HG03139 (cell line): ENCODE data around the gene C5orf63.
"Not testable (repeated sequence)": the region's sequence is repeated elsewhere in the genome, so short reads cannot be mapped to it uniquely, and the experiment has no call there.

Source experiments
- ATAC-seq: cut with Tn5 transposase; IDR thresholded peaks from one replicate; pipeline ENCODE4 v1.9.1; 2021; ENCODE audit not compliant: unreplicated experiment

The C5orf63 gene

DNA sequence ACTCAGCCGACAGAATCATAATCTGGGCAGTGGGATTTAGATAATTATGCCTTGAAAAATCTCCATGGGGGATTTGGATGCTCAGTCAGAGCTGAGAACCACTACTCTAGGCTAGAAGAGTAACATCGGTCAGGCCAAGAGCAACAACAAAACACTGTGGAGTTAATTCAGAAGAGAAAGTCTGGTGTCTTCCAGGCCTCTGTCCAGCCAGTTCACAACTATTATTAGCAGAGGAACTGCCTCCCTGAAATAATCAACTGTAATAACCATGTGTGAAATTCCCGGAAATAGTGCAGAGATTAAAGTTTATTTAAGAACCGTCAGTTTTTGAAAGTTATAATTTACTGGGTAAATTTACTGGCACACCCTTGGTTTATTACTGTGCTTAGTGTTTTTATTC lies 34.8 kb downstream of the C5orf63 start:
- ATAC-seq = no peak

DNA sequence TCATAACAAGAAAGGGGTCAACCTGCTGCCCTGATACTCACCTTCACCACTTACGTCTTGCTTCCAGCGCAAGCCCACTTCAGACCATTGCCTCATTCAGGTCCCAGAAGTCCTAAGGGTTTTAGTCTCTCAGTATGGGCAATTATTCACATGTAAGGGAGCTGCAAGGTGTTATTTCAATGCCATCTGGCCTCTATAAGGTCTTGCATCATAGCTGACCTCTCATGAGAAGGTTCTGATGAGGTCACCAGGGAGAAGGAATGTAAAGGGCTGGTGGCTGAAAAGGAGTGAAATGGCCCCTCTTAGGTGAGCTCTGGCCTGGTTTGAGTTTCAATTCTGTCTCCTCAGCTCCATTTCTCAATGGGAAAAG lies 41.5 kb downstream of the C5orf63 start:
- no peak for ATAC-seq

DNA sequence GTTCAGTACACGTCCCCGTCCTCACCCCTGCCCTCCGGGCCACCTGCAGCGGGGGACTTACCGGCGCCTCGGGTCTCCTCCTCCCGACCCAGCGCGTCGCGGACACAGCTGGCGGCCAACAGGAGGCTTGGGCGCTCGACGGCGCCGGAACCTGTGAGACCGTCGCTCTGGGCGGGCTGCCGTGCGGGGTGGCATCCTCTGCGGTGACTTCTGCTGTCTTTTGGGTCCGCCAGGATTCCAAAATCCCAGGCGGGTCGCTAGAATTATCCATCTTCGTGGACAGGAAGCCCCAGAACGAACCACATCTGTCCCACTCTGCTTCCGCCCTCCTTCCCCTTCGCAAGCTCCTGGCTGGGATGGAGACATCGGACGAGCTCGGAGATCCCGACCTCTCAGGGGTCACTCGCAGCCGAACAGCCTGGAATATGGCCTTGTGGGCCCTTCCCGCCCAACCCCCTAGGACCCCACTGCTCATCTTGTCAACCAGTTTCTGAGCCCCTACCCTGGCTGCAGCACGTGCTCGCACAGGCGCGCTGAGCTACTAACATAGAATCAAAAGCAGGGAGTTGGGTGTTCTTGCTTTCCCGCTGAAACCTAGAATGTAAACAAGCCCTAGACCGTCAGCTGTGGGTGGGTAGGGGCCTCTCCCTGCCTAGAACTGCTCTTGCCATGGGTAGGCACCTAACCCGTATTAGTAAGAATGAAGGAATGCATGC lies 42.0 kb downstream of the C5orf63 start:
- peak; percentile 20 for ATAC-seq

DNA sequence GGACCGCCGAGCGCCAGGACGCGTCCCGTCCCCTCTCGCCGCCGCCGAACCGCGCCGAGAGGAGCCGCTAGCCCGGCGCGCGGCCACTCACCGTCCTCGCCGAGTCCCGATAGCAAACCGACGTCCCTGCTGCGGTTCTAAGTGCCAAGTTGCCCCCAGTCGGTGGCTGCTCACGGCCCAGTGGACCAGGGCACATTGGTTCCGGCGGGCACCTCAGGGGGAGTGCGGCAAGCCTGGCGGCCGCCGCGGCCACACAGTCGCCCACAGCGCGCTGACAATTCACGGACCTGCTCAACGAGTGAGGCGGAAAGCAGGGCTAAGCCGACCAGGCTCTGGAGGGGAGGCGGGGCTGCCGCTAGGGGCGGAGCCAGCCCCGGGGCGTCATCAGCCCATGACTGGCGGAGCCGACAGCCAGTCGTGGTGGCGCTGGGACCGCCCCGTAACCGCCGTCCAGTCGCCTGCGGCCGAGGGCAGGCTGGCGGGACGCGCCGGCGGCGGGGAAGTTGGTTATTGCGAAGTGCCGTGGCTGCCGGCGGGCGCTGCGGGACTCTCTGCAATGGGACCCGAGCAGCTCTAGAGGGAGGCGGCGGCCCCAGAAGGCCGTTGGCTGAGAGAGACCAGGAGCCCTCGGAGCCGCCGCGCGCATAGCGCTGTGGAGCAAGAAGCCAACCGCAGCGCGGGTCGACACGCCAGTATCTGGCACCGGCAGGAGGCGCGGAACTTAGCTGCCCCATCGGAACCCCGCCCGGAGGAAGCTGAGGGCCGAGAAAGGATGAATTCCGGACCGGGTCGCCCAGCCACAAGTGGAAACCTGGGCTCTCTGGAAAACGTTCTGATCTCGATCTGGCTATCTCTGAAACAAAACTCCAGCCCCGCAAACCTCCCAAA lies 42.8 kb downstream of the C5orf63 start, which contains the start of gene MARCHF3:
MARCHF3 (minus strand) TSS at position 300 of the 888 bp plus-strand sequence. CDS start 112,387 bp downstream, outside the sequence.
- peak; percentile 93 for ATAC-seq

DNA sequence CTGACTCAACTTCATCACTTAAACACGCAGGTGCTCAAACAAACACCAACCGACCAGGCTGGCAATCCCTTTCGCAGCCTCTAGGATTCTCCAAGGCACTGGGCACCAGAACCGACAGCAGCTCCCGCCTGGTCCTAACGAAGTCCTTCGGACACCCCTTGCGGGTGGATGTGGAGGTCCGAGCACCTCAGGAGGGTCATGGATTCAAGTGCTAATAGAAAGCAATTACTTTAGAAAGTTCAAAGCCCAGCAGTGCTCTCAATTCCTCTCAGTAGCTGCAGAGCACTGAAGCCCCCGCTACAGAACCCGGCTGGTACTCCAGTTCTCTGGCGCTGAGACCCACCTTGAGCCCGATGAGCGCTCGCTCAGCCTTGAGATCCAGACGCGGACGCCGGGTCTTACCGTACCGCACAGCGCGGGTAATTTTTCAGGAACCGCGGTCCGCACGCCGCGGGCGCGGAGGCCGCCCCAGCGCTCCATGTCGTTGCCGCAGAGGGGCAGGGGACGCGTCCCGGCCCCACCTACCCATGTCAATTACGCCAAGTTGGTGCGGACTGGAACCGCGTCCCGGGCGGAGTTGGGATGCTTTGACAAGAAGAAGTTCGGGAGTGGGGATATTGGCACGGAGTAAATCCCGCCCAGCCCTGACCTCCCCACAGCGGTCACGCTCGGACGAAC lies 43.6 kb downstream of the C5orf63 start:
- ATAC-seq = no peak

DNA sequence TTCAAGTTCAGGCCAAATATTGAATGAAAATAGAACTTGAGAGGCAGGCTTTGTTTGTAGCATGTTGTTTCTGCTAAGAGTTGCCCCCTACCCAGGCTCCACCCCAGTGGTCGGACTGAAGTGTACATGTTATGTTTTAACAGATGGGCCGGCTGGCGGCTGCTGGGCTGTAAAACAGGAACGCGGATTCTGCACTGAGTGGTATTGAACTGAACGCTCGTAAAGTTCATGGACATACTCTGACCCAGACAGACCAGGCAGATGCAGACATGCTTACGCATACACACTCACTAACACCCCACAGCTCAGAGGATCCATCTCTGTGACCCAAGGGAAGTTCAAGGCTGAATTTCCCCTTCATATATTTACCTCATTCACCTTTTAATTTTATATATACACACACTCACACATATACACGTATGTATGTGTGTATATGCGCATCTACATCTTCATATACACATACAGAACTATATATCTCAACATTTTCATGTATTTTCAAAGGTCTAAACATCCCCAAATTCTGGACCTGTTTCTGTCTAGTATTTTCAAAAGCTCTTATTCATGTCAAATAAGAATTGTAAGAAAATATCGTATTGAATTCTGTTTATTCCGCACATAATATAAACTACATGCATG lies 44.4 kb downstream of the C5orf63 start:
- no peak for ATAC-seq

DNA sequence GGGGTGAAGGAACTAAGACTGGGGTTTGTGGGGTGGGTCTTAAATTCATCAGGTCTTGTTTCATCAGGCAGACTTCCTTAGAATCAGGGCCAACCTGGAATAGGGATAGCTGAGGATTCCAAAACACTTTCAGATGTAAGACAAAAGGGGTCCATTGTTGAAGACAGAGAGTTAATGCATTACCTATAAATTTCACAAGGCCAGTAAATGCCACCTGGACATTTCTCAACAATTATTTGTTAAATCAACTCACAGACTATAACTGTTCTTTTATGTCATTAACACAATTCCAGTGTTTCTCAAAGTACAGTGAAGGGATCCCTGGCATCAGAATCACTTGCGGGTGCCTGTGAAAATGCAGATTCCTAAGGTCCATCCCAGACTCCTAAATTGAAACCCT lies 45.8 kb downstream of the C5orf63 start:
- no peak for ATAC-seq

DNA sequence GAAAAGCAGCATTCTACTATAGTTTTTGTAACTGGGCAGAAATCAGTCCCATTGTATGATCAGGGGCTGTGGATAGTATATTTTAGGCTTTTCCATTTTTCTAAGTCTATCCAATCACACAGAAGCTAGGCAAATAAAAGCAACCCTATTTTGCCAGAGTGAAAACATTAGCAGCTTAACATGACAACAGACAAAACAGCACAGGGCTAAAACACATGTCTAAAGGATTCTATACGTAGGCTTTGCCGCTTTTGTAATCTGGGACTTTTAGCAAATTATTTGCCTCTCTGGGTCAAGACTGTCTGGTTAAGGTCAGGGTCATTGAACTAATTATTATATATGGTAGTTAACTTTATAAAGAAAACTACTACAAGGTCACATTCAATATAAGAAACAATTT lies 47.1 kb downstream of the C5orf63 start:
- ATAC-seq = no peak

DNA sequence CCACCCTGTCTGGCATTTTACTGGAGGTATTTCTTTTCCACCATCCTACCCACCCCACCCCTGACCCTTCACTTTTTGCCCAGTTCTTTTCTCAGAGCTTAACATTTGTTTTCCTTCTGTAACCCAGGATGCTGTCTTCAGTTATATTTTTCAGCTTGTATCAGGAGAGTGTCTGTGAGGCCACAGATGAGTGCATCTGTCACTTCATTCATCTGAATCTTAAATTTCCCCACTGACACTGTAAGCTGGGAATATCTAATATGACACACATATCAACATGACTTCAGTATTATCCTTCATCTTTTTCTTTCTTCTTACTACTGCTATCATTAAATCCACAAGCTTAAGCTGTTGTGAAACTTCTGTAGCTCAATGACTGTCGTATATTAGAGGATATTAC lies 47.8 kb downstream of the C5orf63 start:
- no peak for ATAC-seq

DNA sequence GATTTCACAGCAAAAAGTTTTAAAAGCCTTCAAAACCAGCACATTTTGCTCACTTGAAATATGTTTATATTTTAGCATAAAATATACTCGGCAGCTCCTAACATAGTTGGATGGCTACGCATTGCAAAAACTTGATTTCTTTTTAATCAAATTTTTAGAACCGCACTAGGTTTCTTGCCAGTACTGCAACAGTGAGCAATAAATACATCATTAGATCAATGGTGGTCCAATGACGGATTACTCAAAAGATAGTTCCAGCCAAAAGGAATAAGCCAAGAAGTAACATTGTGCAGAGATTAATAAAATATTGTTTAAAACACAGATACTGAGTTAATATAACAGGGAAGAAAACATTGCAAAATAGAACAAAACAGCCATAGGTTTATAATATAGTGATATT lies 48.5 kb downstream of the C5orf63 start:
- ATAC-seq = no peak

DNA sequence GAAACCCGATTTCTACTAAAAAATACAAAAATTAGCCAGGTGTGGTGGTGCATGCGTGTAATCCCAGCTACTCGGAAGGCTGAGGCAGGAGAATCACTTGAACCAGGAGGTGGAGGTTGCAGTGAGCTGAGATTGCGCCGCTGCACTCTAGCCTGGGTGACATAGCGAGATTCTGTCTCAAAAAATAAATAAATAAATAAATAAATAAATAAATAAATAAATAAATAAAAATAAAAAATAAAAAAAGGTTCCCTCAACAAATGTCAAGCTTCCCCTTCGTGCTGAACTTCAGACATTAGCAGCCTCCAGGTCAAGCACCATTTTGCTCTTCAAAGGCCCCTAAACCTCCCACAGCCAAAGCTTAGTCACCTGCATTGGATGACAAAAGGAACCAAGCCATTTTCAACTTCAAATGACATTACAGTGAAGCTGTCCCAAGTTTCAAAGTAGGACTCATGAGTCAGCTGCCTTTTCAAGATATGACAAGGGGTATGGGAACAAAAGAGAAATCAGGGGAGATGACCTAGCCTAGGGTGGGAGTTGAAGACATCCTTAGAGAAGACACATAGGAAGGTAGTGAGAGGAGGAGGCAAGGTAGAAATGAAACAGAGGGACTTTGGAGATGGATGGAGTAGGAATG lies 49.6 kb downstream of the C5orf63 start:
- ATAC-seq = not testable (repeated sequence)

DNA sequence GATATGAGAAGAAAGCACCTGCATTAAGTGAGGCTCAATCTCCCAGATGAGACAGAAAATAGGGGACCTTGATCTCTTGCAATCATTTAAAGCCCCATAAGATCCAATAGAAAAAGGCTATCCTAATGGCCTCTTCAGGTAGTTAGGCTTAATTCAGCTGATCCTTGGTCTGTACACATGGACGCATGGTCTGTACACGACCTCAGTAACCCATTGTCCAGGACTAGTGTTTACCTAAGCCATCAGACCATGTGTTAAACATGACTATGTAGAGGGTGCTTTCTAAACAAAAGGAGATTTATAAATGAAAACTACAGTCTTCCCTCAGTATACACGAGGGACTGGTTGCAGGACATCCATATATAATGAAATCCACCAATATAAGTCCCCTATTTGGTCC lies 50.5 kb downstream of the C5orf63 start:
- ATAC-seq = no peak

DNA sequence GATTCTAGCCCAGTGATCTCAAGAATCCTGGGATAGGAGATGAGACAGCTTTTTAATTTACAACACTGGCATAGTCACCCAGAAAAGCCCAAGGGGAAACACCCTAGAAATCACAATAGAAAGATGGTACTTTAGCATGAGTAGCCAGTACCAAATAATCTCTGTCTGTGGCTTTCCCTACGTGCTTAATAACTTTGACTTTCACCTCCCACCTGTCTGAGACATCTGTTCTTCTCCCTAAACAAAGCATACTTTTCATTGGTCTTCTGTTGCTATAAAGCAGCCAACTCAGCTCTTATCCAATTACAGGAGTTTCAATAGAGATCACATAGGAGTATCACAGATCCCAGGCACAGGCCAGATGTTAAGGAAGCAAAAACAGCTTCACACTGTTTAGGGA lies 53.4 kb downstream of the C5orf63 start:
- no peak for ATAC-seq

DNA sequence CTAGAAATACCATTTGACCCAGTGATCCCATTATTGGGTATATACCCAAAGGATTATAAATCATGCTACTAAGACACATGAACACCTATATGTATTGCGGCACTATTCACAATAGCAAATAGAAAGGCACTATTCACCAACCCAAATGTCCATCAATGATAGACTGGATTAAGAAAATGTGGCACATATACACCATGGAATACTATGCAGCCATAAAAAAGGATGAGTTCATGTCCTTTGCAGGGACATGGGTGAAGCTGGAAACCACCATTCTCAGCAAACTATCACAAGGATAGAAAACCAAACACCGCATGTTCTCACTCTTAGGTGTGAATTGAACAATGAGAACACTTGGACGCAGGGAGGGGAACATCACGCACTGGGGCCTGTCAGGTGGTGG lies 56.6 kb downstream of the C5orf63 start:
- not testable (repeated sequence) for ATAC-seq

DNA sequence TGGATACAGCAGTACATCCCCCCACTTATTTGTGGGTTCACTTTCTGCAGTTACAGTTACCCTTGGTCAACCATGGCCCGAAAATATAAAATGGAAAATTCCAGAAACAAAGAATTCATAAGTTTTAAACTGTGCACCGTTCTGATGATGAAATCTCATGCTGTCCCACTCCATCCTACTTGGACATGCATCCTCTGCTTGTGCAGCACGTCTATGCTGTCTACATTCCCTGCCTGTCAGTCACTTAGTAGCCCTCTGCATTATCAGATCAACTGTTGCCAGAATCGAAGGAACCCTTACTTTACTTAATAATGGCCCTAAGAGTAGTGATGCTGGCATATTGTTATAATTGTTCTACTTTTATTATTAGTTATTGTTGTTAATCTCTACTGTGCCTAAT lies 57.6 kb downstream of the C5orf63 start:
- ATAC-seq = no peak

DNA sequence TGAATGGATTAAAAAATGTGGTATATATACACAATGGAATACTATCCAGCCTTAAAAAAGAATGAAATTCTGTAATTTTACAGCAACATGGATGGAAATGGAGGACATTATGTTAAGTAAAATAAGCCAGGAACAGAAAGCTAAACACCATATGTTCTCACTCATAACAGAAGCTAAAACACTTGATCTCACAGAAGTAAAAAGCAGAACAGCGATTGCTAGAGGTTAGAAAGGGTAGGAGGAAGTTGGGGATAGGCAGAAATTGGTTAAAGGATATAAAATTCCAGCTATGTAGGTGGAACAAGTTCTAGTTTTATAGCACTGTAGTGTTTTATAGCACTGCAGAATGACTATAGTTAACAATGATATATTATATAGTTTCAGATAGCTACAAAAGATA lies 58.7 kb downstream of the C5orf63 start:
- no peak for ATAC-seq

DNA sequence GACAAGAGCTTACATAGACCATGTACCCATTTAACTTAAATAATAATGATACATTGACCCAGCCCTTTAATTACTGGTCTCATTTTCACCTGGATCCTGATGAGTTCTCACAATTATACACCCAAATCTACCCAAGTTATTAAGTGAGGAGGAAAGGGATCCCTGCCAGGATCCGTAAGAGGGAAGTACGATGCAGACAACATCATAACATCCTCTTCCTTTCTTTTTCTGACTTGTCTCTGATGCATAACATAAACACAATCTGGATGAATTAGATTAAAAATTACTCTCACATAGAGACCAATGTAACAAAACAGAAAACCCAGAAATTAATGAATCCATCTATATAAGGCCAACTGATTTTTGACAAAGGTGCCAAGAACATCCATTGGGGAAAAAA lies 59.9 kb downstream of the C5orf63 start:
- no peak for ATAC-seq

DNA sequence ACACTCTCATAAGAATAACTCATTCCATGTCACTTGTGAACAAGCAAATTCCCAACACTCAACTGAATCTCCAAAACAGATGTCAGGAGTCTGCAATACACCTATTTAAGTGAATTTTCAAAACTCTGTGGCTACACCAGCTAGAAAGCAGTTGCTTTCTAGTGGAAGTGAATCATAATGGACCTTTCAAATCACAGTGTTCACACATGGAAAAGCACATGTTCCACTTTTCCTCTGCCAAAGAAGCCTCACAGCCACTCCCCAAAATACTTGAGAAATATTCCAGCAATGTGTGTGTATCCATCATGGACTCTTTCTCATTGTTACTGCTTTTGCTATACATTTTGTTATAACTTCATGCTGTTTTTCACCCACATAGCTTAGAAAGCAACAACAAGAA lies 60.4 kb downstream of the C5orf63 start:
- ATAC-seq = no peak

DNA sequence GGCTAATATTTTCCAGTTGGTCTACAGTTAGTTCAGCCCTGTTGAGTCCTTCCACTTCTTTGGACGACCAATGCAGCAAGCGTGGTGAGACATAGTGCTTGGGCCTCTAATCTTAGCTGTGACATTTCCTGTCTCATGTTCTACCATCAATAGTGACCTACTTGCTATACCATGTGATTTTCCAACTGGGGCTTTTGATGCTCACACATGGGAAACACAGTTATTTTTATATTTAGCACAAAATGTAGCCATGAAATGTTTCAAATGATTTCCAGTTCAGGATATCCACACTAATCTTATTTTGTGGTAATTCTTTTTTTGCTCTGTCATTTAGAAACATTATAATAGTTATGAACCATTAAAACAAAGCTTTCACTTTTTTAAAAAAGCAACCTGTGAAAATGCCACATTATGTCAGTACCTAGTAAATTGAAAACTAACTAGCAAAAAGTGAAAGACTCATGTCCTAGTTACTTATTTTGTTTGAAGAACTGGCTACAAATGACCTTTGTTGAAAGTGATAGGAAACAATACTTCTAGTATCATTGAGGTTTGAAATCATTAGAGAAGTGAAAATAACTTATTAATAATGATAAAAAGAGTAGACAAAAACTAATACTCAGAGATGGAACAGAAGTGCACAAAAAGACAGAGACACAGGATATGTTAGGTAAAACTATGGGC lies 61.2 kb downstream of the C5orf63 start:
- ATAC-seq = peak; percentile 80

DNA sequence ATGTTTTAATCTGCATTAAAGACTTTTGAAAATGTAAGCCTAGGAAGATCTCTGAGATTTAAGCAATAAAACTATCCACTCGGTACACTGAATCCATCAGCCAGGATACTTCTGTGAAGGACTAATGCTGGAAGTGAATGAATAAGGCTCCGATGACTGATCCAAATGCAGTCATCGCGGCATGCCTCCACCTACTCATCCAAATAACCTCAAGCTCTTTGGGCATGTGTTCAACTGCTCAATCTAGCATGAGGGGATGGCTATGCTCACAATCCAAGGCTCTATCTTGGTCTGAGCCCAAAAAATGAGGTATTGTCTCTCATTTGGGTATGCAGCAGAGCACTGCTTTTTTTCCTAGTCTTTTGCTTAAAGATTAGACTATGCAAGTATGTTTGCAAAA lies 62.1 kb downstream of the C5orf63 start:
- ATAC-seq = no peak
